T-helper 2 cell treated with Interferon-gamma antibody and Interleukin-4, amounts not matched to agents 5 μg/mL and 100 μg/mL, for 36 hours (primary cell): ENCODE data around the gene GMNC.
"Not testable (repeated sequence)": the region's sequence is repeated elsewhere in the genome, so short reads cannot be mapped to it uniquely, and the experiment has no call there.

Experiments
- DNase-seq: peaks from one replicate; pipeline ENCODE4 v3.0.0; 2021; ENCODE audit warnings: low spot score
- H3K27ac Mint-ChIP-seq: one replicate; pipeline ENCODE4 v1.8.0; 2021; ENCODE audit warnings: mild to moderate bottlenecking, mixed read lengths
- H3K27me3 Mint-ChIP-seq: one replicate; pipeline ENCODE4 v1.8.0; 2021; ENCODE audit warnings: low read depth, mixed read lengths
- H3K36me3 Mint-ChIP-seq: one replicate; pipeline ENCODE4 v1.8.0; 2021; ENCODE audit warnings: low read depth, mixed read lengths
- H3K4me1 Mint-ChIP-seq: one replicate; pipeline ENCODE4 v1.8.0; 2021; ENCODE audit warnings: low read depth, mixed read lengths
- H3K4me3 Mint-ChIP-seq: one replicate; pipeline ENCODE4 v1.8.0; 2022; ENCODE audit warnings: mild to moderate bottlenecking, moderate library complexity, mixed read lengths
- H3K9me3 Mint-ChIP-seq: one replicate; pipeline ENCODE4 v1.8.0; 2021; ENCODE audit warnings: mixed read lengths

GMNC gene, protein sequence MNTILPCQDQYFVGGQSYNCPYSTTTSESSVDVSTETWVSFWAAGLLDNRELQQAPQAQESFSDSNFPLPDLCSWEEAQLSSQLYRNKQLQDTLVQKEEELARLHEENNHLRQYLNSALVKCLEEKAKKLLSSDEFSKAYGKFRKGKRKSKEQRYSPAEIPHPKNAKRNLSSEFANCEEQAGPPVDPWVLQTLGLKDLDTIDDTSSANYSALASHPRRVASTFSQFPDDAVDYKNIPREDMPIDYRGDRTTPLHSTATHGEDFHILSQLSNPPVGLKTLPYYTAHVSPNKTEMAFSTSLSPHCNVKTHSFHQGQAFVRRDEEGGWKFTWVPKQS

DNA sequence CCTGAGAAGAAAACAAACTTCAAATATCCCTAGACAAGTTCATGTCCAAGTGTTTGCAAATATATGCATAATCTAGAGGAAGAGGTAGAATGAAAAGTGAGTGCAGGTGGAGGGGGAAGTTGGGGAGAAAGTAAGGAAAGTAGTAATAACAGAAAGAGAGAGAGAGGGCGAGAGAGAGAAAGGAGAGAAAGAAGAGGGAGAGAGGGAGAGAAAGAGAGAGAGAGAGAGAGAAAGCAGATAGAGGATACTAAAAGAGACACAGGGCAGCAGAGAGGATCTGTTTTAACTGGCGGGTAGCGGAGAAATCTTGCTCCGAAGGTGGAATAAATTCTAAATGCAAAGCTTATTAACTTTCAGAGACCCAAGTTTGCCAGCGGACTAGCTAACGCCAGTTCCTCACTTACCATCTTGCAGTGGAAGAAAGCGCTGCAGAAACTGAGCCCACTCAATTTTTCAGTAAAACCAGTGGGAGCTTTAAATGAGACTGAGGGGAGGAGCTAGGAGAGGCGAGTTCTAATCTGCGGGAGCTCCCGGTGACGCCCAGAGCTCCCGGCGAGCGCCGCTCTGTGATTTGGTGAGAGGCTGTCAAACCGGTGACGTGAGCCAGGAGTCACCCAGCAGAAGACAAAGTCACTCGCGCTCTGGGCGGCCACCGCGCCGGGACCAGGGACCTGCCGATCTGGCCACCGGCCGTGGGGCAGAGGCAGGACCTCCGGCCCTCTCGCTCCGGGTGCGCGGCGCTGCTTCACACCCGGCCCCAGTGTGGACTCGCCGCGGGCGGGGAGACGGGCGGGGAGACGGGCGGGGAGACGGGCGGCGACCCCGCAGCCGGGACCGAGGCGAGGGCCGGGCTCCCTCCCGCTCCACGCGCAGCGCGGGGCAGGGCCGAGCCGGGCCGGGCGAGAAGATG, at the start of gene GMNC:
Gene GMNC (minus strand): TSS at position 486 of the 910 bp plus-strand sequence. CDS start 79 bp downstream, at position 407.
- H3K27ac Mint-ChIP-seq: no peak within 1 kb of the TSS
- peaks cover 56% of the 10 kb centered on the region for H3K27me3 Mint-ChIP-seq
- peaks cover 3% of the 10 kb centered on the region for H3K4me1 Mint-ChIP-seq
- no peaks in the 10 kb centered on the region for H3K36me3 Mint-ChIP-seq
- peak; percentile 65 for DNase-seq
- peak within 1 kb of the TSS; percentile 66 for H3K4me3 Mint-ChIP-seq
- no peaks in the 10 kb centered on the region for H3K9me3 Mint-ChIP-seq

GRCh38 chr3:190911382-190911781, 48.9 kb upstream of the GMNC start:
- no peaks in the 10 kb centered on the region for H3K4me1 Mint-ChIP-seq
- H3K4me3 Mint-ChIP-seq: no peak overlapping the region
- no peaks in the 10 kb centered on the region for H3K36me3 Mint-ChIP-seq
- no peak overlapping the region for H3K27ac Mint-ChIP-seq
- H3K9me3 Mint-ChIP-seq: no peaks in the 10 kb centered on the region
- DNase-seq: no peak
- no peaks in the 10 kb centered on the region for H3K27me3 Mint-ChIP-seq

DNA sequence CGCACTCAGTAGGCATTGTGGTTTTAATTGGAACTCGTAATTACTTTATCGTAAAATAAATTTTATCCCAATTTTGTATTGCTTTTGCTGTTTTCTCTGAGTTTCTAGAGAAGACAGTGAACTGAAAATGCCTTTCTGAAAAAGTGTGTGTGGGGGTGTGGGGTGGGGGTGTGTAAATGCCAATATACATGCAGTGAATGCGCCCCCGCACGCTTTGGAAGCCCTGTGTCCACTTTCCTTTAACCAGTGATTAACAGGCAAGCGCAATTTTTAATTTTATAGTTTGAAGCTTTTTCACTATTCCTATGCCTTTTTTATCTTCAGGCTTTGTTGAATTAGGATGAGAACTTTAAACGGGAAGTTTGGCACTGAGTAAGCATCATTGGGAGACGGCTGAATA, 47.4 kb upstream of the GMNC start:
- Mint-ChIP-seq H3K9me3 (no peaks in the 10 kb centered on the region), H3K4me1 (no peaks in the 10 kb centered on the region), H3K4me3 (no peak overlapping the region), H3K36me3 (no peaks in the 10 kb centered on the region), H3K27me3 (no peaks in the 10 kb centered on the region), H3K27ac (no peak overlapping the region)
- no peak for DNase-seq

DNA sequence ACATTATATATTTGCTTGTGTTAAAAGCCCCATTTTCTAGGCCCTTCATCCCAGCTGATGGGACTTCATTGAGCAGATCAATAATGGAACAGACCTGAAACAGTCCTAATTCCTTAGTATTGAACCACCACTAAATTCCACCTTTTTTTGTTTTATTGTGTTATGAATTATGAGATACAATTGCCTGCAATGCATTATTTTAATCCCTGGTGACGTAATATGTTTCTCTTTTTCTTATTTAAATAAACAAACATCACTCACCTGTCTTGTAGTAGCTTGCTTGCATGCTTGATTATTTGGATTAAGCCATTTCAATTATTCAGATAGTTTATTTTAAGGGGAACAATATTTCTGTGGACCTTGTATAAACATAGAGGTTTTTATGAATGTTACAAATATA, 40.7 kb upstream of the GMNC start:
- no peak for DNase-seq
- H3K9me3 Mint-ChIP-seq: no peaks in the 10 kb centered on the region
- H3K36me3 Mint-ChIP-seq: no peaks in the 10 kb centered on the region
- H3K27ac Mint-ChIP-seq: no peak overlapping the region
- no peaks in the 10 kb centered on the region for H3K27me3 Mint-ChIP-seq
- no peak overlapping the region for H3K4me3 Mint-ChIP-seq
- no peaks in the 10 kb centered on the region for H3K4me1 Mint-ChIP-seq

- Mint-ChIP-seq H3K4me1 (no peaks in the 10 kb centered on the region), H3K27ac (no peak overlapping the region), H3K4me3 (no peak overlapping the region), H3K27me3 (no peaks in the 10 kb centered on the region), H3K9me3 (no peaks in the 10 kb centered on the region), H3K36me3 (no peaks in the 10 kb centered on the region)
- no peak for DNase-seq
Observed at GRCh38 chr3:190902292-190902691, 39.8 kb upstream of the GMNC start.

- no peak overlapping the region for H3K27ac Mint-ChIP-seq
- no peaks in the 10 kb centered on the region for H3K27me3 Mint-ChIP-seq
- no peaks in the 10 kb centered on the region for H3K4me1 Mint-ChIP-seq
- no peak overlapping the region for H3K4me3 Mint-ChIP-seq
- no peak for DNase-seq
- H3K9me3 Mint-ChIP-seq: no peaks in the 10 kb centered on the region
- no peaks in the 10 kb centered on the region for H3K36me3 Mint-ChIP-seq
Observed at GRCh38 chr3:190892395-190892902, 30.0 kb upstream of the GMNC start.

GRCh38 chr3:190886945-190887344, 24.5 kb upstream of the GMNC start:
- Mint-ChIP-seq H3K4me1 (no peaks in the 10 kb centered on the region), H3K27me3 (no peaks in the 10 kb centered on the region), H3K27ac (no peak overlapping the region), H3K36me3 (no peaks in the 10 kb centered on the region), H3K4me3 (no peak overlapping the region), H3K9me3 (no peaks in the 10 kb centered on the region)
- no peak for DNase-seq

DNA sequence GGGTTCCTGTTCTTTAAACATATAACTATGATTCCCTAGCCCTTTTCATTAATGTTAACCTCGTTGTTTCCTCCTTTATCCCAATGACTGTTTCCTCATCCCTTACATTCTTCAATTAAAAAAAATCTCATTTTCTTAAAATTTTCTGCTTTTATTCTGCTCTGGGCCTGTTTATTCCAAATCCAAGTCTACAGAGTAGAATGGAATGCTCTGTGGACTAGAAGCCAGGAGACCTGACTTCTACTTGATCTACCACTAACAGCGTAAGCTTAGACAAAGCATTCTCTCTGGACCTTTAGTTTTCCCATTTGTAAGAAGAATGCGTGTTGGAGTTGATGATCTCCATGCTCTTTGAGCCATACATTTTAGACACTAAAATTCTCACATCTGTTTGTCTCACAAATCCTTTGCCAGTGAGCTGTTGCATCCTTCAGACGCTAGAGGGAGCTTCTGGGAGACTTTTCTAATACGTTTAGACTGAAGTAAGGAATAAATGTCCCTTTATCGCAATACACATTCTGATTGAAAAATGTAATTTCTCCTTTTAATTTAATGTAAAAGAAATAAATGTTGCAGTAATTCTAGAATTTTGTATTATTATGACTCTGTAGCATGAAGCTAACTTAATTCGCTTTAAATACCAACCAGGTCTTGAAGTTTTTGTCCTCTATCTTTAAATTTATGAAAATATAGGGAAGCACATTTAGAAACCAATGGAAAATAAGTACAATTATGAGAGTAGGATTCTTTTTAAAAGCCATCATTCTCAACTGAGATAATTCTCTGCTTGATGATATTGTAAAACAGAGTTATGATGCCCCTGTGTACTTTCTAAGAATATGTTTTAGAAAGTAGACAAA, 21.7 kb upstream of the GMNC start:
- Mint-ChIP-seq H3K36me3 (no peaks in the 10 kb centered on the region), H3K27ac (no peak overlapping the region), H3K4me3 (no peak overlapping the region), H3K9me3 (no peaks in the 10 kb centered on the region), H3K27me3 (no peaks in the 10 kb centered on the region), H3K4me1 (no peaks in the 10 kb centered on the region)
- DNase-seq: no peak

- H3K4me1 Mint-ChIP-seq: no peaks in the 10 kb centered on the region
- H3K27me3 Mint-ChIP-seq: no peaks in the 10 kb centered on the region
- H3K27ac Mint-ChIP-seq: no peak overlapping the region
- no peak for DNase-seq
- H3K36me3 Mint-ChIP-seq: no peaks in the 10 kb centered on the region
- H3K4me3 Mint-ChIP-seq: no peak overlapping the region
- no peaks in the 10 kb centered on the region for H3K9me3 Mint-ChIP-seq
Observed at GRCh38 chr3:190883141-190883540, 20.6 kb upstream of the GMNC start.

DNA sequence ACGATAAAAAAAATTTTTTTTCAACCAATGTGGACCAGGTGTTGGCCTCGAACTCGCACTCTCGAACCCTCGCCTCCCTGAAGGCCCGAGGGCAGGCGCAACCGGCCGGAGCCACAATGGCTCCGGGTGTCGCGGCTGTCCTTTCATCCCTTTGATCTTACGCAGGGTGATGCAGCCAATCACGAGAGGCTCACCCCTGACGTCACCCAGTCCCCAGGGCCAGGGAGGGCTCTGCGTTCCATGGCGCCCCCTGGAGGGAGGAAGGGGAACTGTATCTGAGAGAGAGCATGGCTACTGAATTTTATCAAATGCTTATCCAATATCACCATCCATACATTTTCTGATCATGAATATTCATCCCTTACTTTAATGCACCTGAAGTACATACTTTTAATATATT, 15.4 kb upstream of the GMNC start:
- H3K36me3 Mint-ChIP-seq: no peaks in the 10 kb centered on the region
- H3K27ac Mint-ChIP-seq: no peak overlapping the region
- H3K27me3 Mint-ChIP-seq: no peaks in the 10 kb centered on the region
- no peaks in the 10 kb centered on the region for H3K9me3 Mint-ChIP-seq
- no peak for DNase-seq
- H3K4me3 Mint-ChIP-seq: no peak overlapping the region
- H3K4me1 Mint-ChIP-seq: no peaks in the 10 kb centered on the region

- not testable (repeated sequence) for DNase-seq, H3K4me3 Mint-ChIP-seq, H3K27ac Mint-ChIP-seq, H3K36me3 Mint-ChIP-seq, H3K27me3 Mint-ChIP-seq, H3K4me1 Mint-ChIP-seq, H3K9me3 Mint-ChIP-seq
Observed at GRCh38 chr3:190876433-190876832, 13.9 kb upstream of the GMNC start.

GRCh38 chr3:190875061-190875460, 12.6 kb upstream of the GMNC start:
- not testable (repeated sequence) for H3K9me3 Mint-ChIP-seq, H3K4me3 Mint-ChIP-seq, H3K4me1 Mint-ChIP-seq

DNA sequence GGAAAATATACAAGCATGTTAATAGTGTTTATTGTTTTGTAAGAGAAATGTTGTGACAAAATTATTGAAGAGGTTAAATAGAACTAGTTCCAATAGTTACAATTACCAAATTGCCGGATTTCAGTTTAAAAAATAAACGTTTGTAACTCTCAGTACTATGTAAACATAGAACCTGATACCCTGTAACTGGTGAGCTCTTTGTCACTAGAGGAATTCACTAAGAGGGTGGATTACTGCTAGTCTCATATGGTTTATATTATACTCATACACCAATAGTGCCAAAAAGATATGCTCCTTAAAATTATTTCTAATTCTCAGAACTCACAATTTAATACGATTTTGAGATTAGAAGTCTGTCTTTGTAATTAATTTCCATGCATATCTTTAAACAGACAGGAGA, 7.6 kb upstream of the GMNC start:
- H3K27ac Mint-ChIP-seq: no peak overlapping the region

More at GRCh38 chr3:190875061-190875460, 12.6 kb upstream of the GMNC start:
- H3K36me3 Mint-ChIP-seq, H3K27ac Mint-ChIP-seq, DNase-seq, H3K27me3 Mint-ChIP-seq: not testable (repeated sequence)

More for the DNA sequence above, 7.6 kb upstream of the GMNC start:
- Mint-ChIP-seq H3K9me3 (no peaks in the 10 kb centered on the region), H3K4me3 (no peak overlapping the region), H3K4me1 (no peaks in the 10 kb centered on the region), H3K36me3 (no peaks in the 10 kb centered on the region), H3K27me3 (peaks cover 12% of the 10 kb centered on the region)
- DNase-seq: no peak
